Raji (cell line): ENCODE measurements around the gene SMPD1.
A peak's percentile ranks its signal among the peaks of the same experiment; 100 is the strongest.

Source experiments
- POLR2A ChIP-seq: IDR thresholded peaks from 2 replicates; pipeline ENCODE4 v1.6.1; 2011; ENCODE audit warnings: low read depth, low read length, control low read depth; ENCODE audit not compliant: insufficient read depth

SMPD1 gene

DNA sequence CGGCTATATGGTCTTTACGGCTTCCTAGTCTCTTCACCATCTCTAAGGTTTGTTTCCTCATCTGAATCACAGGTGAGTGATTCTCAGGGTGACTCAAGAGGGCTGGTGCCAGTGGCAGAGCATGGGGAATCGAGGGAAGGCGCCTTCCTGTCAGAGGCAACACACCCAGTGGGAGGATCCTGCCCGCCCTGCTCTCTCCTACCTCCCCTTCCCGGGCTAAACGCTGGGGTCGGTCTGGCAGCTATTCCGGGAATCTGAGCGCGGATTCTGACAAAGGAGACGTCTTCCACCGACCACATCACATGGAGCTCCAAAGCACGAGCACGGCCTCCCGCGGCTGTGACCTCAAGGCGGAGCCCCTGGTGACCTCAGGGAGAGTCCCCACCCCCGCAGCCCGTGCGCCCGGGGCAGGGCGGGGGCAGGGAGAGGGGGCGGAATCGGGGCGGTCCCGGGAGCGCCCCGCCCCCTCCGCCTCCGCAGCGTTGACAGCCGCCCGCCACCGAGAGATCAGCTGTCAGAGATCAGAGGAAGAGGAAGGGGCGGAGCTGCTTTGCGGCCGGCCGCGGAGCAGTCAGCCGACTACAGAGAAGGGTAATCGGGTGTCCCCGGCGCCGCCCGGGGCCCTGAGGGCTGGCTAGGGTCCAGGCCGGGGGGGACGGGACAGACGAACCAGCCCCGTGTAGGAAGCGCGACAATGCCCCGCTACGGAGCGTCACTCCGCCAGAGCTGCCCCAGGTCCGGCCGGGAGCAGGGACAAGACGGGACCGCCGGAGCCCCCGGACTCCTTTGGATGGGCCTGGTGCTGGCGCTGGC lies at the start of gene SMPD1:
Gene SMPD1, plus strand, starts transcription at position 570 of the 813 bp plus-strand sequence. Its CDS starts 125 bp downstream, at position 695.
- TF ChIP-seq POLR2A, result peak; percentile 71

DNA sequence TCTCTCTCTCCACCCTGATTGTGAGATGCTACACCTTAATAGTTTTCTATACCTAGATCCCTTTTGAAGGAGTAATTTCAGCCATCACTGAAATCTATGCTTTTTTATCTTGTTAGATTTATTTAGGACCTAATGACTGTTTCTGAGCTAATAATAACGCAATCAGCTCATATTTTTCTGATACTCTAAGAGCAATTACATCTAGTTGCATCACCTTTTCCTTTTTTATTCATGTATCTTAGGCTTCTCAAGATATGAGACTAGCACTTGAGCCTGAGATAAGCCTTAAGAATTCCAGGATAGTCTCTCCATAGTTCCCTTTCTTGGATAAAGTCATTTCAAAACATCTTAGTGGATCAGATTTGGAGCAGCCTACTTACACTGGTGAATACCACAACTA lies 44.9 kb upstream of the SMPD1 start:
- no peak for TF ChIP-seq POLR2A

DNA sequence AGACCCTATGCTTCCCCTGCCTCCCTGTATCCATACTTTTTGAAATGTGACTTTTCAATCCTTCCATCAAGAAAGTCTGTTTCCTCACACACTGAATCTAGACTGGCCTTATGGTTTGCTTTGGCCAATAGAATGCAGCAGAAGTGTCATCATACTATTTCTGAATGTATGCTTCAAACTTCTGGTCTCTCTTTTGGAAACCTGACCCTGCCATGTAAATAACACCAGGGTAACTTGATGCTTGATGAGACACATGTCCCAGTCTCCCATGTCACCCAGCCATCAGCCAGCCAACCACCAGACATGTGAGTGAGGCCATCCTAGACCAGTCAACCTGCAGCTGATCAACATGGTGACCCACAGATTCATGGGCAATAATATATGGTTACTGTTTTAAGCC lies 40.2 kb upstream of the SMPD1 start:
- TF ChIP-seq POLR2A, result no peak

DNA sequence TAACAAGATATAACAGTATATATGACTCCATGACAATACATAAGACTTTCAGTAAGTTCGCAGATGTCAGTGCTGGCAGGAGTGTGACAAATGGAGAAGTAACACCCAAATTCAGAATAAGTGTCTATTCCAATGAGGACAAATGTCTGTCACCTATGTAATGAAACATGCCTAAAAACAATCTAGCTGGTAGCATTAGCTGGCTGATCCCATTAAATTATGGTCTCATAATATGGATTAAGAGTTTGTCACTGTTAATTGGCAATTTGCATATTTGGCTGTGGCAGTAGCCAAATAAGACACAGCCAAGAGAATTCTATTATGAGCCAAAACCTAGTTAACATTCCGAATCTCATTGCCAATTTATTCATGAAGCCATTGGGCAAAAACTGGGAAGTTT lies 39.8 kb upstream of the SMPD1 start:
- TF ChIP-seq POLR2A, result no peak

DNA sequence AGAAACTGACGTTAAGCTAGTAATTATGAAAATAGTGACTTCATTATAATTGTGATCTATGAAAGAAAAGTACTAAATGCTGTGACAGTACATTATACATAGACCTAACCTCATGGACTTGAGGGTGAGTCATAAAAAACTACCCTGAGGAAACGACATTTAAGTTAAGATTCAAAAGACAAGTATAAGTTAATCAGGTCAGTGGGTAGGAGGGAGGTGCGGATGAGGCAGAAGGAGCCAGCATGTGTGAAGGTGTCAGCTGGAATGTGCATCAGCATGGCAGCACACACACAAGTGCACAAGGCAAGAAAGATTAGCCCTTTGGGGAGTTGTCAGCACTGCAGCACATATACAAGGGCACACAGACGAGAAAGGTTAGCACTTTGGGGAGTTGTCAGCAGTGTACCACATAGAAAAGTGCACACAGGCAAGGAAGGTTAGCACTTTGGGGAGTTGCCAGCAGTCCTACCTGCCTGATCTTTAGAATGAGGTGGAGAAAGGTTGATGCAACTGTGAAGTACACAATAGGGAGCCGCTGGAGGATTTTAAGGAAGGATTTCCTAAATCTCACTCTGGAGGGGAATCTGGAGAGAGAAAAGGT lies 38.4 kb upstream of the SMPD1 start:
- TF ChIP-seq POLR2A, result no peak

DNA sequence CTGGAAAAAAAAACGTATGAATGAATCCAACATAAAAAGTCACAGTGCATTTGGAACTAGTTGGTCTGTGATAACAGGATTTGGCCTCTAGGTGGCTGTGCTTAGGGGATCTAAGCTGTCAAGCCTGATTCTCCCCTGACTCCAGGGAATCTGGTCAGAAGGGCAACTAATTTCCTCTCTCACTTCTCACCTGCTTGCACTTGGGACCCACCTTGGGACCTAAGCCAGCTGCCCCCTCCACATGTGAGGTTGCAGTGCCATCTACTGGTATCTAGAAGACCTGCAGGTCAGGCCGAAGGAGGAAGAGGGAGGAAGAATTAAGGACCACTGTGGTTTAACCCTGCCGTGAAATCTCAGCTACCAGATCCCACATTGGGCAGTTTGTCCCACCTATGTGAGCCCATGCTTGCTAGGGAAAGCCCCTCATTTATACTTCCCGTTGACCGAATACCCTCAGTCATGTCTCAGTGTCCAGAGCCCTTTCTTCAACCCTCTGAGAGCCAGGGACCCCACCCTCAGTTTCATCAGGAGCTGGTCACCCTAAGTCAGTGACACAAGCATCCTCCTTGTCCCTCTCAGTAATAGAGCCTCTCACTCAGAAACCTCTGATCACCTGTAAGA lies 36.8 kb upstream of the SMPD1 start:
- no peak for TF ChIP-seq POLR2A

DNA sequence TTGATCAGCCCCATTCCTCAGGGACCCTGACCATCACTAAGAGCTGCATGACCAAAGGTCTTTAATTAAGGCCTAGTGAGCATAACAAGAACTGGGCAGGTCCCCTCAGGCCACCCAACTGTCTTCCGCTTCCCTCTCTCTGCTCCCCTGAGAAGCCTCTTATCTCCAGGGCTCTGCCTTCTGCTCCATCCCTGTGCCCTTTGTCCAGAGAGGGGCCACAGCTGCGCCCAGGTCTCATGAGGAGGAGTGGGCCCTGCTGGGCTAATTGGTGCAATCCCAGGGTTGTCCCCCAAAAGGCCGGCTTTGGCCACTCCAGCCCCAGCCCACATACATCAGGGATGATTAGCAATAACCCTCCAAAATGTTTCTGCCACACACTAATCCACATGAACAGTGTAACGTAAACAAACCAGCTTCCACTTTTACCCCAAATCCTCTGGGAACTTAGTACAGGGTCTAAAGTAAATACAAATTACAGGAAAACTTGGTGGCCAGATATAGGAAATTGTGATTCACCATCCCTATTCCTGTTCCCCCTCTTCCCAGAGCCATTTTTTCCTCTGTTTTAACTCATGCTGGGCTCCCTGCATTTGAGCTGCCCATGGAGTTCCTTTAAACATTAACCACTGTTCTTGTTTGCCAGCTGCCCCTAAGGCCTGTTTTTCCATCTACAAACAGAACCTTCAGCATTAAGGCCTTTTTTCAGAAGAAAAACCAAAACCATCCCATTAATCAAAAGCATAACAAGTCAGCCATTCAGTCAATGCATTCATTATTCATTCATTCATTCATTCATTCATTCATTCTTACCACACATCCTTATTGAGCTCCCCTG lies 35.4 kb upstream of the SMPD1 start:
- TF ChIP-seq POLR2A, result no peak

- TF ChIP-seq POLR2A, result no peak
These were observed 33.7 kb upstream of the SMPD1 start for GRCh38 chr11:6356503-6357055.

- TF ChIP-seq POLR2A, result no peak
These were observed 33.1 kb upstream of the SMPD1 start for GRCh38 chr11:6357222-6357621.

DNA sequence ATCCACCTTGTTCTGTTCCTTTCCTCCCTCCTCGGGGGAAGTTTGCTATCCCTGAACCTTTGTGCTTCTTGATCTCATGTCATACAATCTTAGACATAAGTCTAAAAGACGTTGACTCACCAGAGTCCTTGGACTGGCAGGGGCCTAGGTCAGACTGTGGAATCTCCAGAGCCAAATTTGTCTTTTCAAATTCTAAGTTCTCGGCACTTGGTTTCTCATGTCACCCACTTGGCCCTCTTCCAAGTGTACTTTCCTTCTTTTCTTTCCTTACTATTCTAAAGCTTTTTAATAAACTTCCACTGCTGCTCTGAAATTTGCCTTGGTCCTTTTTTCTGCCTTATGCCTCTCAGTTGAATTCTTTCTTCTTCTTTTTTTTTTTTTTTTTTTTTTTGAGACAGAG lies 30.1 kb upstream of the SMPD1 start:
- TF ChIP-seq POLR2A, result no peak

DNA sequence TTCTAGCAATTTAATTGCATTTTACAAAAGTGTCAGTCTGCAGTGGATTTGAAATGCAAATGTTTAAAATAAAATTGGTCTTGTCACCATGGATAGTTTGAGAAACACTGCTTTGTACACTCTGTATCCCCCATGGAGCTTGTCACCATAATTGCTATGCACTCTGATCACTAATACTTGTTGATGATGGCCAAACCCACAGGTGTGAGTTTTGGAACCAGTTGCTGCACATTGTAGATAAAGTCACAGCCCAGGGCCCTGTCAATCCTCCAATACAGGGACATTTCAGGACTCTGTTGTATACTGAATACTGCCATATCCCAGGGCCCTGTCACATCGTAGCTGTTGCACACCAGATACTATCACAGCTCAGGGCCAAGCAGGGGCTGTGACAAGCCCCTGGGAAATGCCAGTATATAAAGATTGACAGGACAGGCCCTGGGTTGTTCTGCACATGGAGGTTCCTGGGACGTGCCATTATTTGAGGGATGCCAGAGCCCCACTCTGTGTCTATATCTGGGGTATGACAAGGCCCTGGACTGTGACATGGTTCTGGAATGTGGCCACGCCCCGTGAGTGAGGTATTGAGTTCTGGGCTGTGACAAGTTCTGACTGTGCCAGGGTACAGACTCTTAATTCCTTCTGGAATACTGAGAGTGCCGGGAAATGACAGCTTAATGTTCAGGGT lies 27.9 kb upstream of the SMPD1 start:
- TF ChIP-seq POLR2A, result no peak

DNA sequence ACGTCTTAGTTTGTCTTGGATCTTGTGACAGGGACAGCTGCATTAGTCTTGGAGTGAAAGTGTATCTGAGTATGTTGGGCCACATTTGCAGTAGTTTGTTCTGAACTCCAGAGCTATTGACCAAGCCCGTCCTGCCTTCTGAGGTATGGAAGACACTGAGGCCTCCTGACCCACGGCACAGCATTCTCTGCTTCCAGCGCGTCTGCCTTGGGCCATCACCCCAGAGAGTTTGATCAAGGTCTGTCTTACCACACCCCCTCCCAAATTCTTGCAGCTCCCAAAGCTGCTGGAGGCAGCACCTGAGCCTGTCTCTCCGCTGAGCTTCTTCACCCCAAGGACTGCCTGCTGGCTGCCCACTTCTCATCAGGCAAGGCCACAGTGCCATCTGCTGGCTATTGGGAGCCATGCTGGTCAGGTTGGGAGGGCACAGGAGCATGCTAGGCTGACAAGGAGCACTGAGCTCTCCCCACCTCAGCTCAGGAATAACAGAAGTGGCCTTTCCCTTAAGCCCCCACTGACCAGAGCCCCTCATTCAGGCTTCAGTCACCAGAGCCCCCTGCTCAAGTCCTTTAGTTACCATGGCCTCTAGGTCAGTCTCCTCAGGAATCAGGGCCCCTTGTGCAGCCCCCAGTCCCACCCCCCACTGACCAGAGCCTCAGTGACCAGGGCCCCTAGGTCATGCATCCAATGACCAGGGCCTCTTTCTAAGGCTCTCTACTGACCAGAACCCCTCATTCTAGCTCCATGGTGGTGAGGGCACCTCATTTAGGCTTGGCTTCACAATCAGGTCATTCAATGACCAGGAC lies 27.2 kb upstream of the SMPD1 start:
- TF ChIP-seq POLR2A, result no peak

DNA sequence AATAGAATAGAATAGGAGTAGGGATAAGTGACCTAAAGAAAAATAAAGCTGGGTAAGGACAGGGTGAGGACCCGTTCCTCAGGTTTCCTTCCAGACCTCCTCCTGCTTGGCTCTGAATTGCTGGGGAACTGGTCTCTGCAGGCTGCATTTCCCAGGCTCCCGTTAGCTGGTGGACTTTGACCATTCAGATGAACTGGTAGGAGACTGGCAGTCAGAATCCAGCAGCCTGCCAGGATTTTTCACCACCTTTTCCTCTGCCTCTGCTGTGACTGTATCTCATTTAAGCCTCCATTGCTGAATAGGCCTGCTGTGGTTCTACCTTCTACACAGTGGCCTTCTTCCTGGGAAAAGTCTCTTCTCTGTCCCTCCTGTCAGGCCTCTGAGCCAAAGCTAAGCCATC lies 24.6 kb upstream of the SMPD1 start:
- TF ChIP-seq POLR2A, result no peak

DNA sequence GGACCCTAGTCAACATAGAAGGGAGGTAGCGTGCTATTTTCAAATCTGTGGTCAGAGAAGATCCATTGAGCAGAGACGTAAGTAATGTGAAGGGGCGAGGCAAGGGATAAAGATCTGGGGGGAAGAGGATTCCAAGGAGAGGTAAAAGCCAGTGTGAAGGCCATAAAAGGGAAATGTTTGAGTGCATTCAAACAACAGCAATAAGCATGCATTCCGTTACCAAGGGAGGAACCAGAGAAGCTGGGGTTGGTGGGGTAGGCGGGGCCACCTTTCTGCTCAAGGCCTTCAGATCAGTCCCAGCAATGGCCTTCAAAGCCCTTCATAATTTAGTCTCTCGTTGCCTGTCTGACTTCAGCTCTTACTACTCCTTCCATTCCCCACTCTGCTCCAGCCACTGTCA lies 18.4 kb upstream of the SMPD1 start:
- TF ChIP-seq POLR2A, result no peak
